ENCODE data around the gene CLN3. TPM values are rescaled to one million over a fixed set of nuclear protein-coding genes. Genes with fewer than 3 reads are reported as not detected.

The CLN3 gene
- total and polyA plus RNA-seq, 2 of the 13 experiments (the other 11 are each of a cell fraction or from before 2014, with no cell fraction given): 23.4 to 46.8 TPM

DNA sequence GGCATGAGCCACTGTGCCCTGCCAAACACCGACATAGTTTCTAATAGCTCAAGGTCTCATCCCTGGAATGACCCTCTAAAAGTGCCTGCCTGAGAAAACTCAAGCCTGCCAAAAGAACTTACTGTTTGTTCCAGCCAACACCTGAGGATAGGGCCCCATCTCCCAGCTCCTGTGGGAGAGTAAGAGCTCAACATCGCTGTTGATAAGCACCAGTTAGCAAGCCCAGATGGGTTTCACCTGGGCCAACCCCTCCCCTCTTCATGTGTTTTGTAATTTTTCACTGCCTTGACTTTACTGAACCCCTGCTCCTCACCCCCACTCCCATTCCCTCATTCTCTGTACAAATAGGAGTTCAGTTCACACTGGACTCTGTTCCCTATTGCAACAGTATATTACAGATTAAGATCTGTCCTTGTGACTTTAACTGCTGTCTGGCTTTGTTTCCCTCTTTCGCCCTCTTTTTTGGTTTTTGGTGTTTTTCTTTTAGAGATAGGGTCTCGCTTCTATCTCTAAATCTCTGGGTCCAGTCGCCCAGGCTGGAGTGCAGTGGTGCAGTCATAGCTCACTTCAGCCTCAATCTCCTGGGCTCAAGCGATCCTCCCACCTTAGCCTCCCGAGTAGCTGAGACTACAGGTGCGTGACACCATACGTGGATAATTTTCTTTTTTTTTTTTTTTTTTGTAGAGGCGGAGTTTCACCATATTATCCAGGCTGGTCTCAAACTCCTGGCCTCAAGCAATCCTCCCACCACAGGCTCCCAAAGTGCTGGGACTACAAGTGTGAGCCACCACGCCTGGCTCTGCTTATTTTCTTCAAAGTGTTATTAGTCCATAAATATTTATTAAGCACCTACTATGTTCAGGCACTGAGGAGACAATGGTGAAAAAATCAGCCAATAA lies 34.6 kb upstream of the CLN3 start (continued):
- TF ChIP-seq NR2F2 (IDR thresholded peaks at IDR 0.05; ENCODE audit: borderline replicate concordance, low read depth): peak; percentile 87; the same call in 1 of the 2 replicates
- TF ChIP-seq YEATS4 (CRISPR knock-in tag; IDR thresholded peaks at IDR 0.05; ENCODE audit: borderline replicate concordance): peak; percentile 52; the same call in 1 of the 2 replicates
- 0 out of 2 replicates have a peak, but pooled peaks have one; percentile 2 for TF ChIP-seq ZNF549 (CRISPR knock-in tag; IDR thresholded peaks at IDR 0.05)
- 0 out of 2 replicates have a peak, but pooled peaks have one; percentile 32 for TF ChIP-seq POLR2G (IDR thresholded peaks at IDR 0.05; ENCODE audit: low read depth, low read length)
- peak; percentile 82 for TF ChIP-seq HOXA3 (CRISPR knock-in tag; IDR thresholded peaks at IDR 0.05)
- no peak for TF ChIP-seq ZNF468 (CRISPR knock-in tag; IDR thresholded peaks at IDR 0.05)
- TF ChIP-seq HMG20B (CRISPR knock-in tag; conservative IDR thresholded peaks at IDR 0.05): peak; percentile 96
- TF ChIP-seq CTCF (CRISPR knock-in tag; IDR thresholded peaks at IDR 0.05): 0 out of 2 replicates have a peak, but pooled peaks have one; percentile 10
- no peak for TF ChIP-seq PCBP1 (IDR thresholded peaks at IDR 0.05; ENCODE audit: borderline replicate concordance, low read depth, low read length)
- TF ChIP-seq CHD4 (IDR thresholded peaks at IDR 0.05; ENCODE audit: borderline replicate concordance, low read length): peak; percentile 96; the same call in 1 of the 2 replicates
- TF ChIP-seq TCF7L2 (IDR thresholded peaks at IDR 0.05; ENCODE audit: low read depth, low read length): no peak
- TF ChIP-seq MBD4 (IDR thresholded peaks at IDR 0.05; ENCODE audit: borderline replicate concordance, low read length): no peak
- TF ChIP-seq TBX3 (IDR thresholded peaks at IDR 0.05; ENCODE audit: borderline replicate concordance): peak; percentile 63; the same call in 1 of the 2 replicates
- peak; percentile 77 for TF ChIP-seq TOE1 (CRISPR knock-in tag; IDR thresholded peaks at IDR 0.05)
- TF ChIP-seq ZNF282 (IDR thresholded peaks at IDR 0.05; ENCODE audit: partially characterized antibody): no peak
- TF ChIP-seq HDAC1 (CRISPR knock-in tag; IDR thresholded peaks at IDR 0.05): peak; percentile 86
- peak; percentile 51; the same call in 1 of the 2 replicates for TF ChIP-seq ZNF800 (CRISPR knock-in tag; IDR thresholded peaks at IDR 0.05)
- TF ChIP-seq SRSF1 (optimal IDR thresholded peaks at IDR 0.05; ENCODE audit: low read depth, low read length): no peak
- peak; percentile 99 for TF ChIP-seq HNF4G (IDR thresholded peaks at IDR 0.05; ENCODE audit: borderline replicate concordance, low read depth, low read length)
- TF ChIP-seq HNF4G (CRISPR knock-in tag; IDR thresholded peaks at IDR 0.05; ENCODE audit: borderline replicate concordance, low read depth): peak; percentile 99
- TF ChIP-seq SPEN (CRISPR knock-in tag; IDR thresholded peaks at IDR 0.05; ENCODE audit: low read depth): peak; percentile 89
- TF ChIP-seq ZIK1 (CRISPR knock-in tag; IDR thresholded peaks at IDR 0.05; ENCODE audit: borderline replicate concordance, low read depth): no peak

All from HepG2 (cell line).